ENCODE data around the gene MUC5B.
"Not testable (repeated sequence)": the region's sequence is repeated elsewhere in the genome, so short reads cannot be mapped to it uniquely, and the experiment has no call there.

MUC5B gene

GRCh38 chr11:1233351-1234053, 10.6 kb downstream of the MUC5B start:
- no peak for DNase-seq

GRCh38 chr11:1234054-1234720, 11.3 kb downstream of the MUC5B start:
- DNase-seq: no peak

DNA sequence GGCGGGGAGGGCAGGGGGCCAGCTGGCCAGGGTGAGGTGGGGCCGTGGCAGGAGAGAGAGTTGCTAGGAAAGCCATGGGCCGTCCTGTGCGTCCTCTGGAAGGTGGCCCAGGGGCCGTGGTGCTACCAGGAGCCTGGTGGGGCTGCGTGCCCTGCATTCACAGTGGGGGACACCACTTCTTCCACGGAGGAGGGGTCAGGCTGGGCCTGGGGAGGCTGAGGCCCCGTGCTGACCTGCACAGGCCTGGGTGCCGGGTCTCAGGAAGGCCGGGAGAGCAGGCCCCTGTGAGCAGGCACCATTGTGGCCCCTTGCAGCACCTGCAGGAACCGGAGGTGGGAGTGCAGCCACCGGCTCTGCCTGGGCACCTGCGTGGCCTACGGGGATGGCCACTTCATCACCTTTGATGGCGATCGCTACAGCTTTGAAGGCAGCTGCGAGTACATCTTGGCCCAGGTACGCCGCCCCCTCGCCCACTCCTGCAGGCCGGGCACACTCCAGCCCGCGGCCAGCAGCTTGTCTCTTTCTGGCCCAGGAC, 12.0 kb downstream of the MUC5B start:
- DNase-seq: no peak

GRCh38 chr11:1235306-1235900, 12.5 kb downstream of the MUC5B start:
- no peak for DNase-seq

GRCh38 chr11:1235901-1236315, 13.0 kb downstream of the MUC5B start:
- DNase-seq: no peak

- DNase-seq: no peak
Measured at GRCh38 chr11:1236316-1237127, 13.7 kb downstream of the MUC5B start.

DNA sequence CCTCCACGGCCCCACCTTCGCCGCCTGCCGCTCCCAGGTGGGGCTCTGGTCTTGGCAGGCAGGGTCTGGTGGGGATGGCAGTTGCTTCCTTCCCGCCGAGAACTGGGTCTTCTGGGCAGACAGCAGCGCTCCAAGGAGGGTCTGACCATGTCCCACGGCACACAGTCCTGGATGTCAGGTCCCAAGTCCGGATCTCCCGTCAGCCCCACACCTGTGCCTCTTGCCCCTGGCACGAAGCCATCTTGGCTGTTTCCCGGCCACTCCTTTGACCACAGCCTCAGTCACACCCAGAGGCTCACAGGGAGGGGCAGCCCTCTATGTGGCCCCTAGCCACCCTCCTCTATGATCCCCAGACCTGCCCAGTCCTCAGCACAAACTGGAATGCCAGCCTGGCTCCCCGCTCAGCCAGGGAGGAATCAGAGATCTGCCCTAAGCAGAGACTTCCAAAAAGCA, 14.3 kb downstream of the MUC5B start:
- no peak for DNase-seq

DNA sequence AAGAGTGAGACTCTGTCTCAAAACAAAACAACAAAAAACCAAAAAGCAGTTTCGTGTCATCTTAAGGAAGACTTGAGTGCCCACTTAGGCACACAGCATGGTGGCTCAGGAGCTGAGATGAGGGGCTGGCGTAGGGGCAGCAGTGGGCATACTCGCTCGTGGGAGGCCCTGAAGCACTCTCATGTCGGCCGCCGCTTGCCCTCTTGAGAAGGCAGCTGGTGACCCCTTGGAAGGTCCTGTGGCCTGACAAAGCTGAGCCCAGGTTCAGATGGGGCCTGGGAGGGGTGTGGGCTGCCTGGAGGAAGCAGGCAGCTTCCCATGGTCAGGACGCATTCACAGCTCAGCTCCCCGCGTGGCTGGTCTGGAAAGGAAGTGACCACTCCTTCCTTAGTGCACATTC, 15.0 kb downstream of the MUC5B start:
- no peak for DNase-seq

- DNase-seq: no peak
Measured at GRCh38 chr11:1238767-1239595, 16.1 kb downstream of the MUC5B start.

DNA sequence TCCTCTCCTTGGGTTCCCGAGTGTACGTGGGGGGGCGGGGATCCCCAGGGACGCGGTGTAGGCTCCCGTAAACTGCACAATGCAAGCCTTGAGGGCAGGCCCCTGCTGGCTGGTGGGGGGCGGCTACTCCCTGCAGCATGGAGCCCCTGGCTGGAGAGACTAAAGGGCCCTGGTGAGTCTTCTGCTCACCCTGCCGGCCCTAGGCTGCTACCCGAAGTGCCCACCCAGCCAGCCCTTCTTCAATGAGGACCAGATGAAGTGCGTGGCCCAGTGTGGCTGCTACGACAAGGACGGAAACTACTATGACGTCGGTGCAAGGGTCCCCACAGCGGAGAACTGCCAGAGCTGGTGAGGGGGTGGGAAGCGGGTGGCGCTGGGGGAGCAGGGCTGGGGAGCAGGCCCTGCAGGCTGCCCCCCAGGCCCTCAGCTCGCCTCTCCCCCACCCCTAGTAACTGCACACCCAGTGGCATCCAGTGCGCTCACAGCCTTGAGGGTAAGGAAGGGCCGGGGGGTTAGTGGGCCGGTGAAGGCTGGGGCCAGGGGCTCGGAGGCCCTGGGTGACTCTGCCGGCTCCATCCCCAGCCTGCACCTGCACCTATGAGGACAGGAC, 16.8 kb downstream of the MUC5B start:
- DNase-seq: no peak

DNA sequence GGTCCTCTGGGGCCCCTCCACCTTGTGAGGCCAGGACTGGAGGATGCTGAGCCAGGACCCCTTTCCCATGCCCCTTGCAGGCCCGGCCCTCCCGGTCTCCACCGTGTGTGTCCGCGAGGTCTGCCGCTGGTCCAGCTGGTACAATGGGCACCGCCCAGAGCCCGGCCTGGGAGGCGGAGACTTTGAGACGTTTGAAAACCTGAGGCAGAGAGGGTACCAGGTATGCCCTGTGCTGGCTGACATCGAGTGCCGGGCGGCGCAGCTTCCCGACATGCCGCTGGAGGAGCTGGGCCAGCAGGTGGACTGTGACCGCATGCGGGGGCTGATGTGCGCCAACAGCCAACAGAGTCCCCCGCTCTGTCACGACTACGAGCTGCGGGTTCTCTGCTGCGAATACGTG, 17.9 kb downstream of the MUC5B start:
- DNase-seq: no peak

- DNase-seq: no peak
Measured at GRCh38 chr11:1241706-1242105, 18.8 kb downstream of the MUC5B start.

DNA sequence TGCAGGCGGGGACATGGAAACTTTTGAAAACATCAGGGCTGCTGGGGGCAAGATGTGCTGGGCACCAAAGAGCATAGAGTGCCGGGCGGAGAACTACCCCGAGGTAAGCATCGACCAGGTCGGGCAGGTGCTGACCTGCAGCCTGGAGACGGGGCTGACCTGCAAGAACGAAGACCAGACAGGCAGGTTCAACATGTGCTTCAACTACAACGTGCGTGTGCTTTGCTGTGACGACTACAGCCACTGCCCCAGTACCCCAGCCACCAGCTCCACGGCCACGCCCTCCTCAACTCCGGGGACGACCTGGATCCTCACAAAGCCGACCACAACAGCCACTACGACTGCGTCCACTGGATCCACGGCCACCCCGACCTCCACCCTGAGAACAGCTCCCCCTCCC, 19.4 kb downstream of the MUC5B start:
- no peak for DNase-seq

GRCh38 chr11:1242751-1243150, 19.9 kb downstream of the MUC5B start:
- not testable (repeated sequence) for DNase-seq

DNA sequence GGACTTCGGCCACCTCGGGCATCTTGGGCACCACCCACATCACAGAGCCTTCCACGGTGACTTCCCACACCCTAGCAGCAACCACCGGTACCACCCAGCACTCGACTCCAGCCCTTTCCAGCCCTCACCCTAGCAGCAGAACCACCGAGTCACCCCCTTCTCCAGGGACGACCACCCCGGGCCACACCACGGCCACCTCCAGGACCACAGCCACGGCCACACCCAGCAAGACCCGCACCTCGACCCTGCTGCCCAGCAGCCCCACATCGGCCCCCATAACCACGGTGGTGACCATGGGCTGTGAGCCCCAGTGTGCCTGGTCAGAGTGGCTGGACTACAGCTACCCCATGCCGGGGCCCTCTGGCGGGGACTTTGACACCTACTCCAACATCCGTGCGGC, 20.7 kb downstream of the MUC5B start:
- DNase-seq: not testable (repeated sequence)

- DNase-seq: not testable (repeated sequence)
Measured at GRCh38 chr11:1244557-1244956, 21.7 kb downstream of the MUC5B start.

DNA sequence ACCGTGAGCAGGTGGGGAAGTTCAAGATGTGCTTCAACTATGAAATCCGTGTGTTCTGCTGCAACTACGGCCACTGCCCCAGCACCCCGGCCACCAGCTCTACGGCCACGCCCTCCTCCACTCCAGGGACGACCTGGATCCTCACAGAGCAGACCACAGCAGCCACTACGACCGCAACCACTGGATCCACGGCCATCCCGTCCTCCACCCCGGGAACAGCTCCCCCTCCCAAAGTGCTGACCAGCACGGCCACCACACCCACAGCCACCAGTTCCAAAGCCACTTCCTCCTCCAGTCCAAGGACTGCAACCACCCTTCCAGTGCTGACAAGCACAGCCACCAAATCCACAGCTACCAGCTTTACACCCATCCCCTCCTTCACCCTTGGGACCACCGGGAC, 22.9 kb downstream of the MUC5B start:
- DNase-seq: not testable (repeated sequence)

DNA sequence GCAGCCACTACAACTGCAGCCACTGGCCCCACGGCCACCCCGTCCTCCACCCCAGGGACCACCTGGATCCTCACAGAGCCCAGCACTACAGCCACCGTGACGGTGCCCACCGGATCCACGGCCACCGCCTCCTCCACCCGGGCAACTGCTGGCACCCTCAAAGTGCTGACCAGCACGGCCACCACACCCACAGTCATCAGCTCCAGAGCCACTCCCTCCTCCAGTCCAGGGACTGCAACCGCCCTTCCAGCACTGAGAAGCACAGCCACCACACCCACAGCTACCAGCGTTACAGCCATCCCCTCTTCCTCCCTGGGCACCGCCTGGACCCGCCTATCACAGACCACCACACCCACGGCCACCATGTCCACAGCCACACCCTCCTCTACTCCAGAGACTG, 23.4 kb downstream of the MUC5B start:
- not testable (repeated sequence) for DNase-seq

- not testable (repeated sequence) for DNase-seq
Measured at GRCh38 chr11:1247026-1247425, 24.2 kb downstream of the MUC5B start.

GRCh38 chr11:1248951-1249350, 26.1 kb downstream of the MUC5B start:
- not testable (repeated sequence) for DNase-seq

- not testable (repeated sequence) for DNase-seq
Measured at GRCh38 chr11:1250411-1250810, 27.5 kb downstream of the MUC5B start.
